HepG2 (cell line): ENCODE results near the gene DMRT3. TPM values are rescaled to one million over a fixed set of nuclear protein-coding genes. Genes with fewer than 3 reads are reported as not detected.

Experiments
- ATAC-seq: fragments of 200-7000 bp; cut with Tn5 transposase; 3 replicates; pipeline ENCODE4 v1.9.1; 2020; ENCODE audit warnings: mild to moderate bottlenecking, moderate library complexity
- BruUV-seq: library from RNA; stranded (reverse); fragments of 400-500 nt; replicated peaks from 2 replicates; lab custom pipeline; 2021; lab: Mats Ljungman, UMichigan
- CTCF ChIA-PET: fragments of 300-600 bp; formaldehyde crosslinking; extraction: SDS; loops from one replicate; lab custom pipeline; 2021; ENCODE audit warnings: low total read pairs, inconsistent platforms, low intra/inter-chr PET ratio; lab: Yijun Ruan, JAX
- POLR2A ChIA-PET: fragments of 350-600 bp; sonication (Branson Sonifier 250); formaldehyde crosslinking; loops from one replicate; lab custom pipeline; 2020; ENCODE audit warnings: antibody characterized with exemption, inconsistent platforms; lab: Yijun Ruan, JAX
- DNase-seq: peaks from one replicate; pipeline ENCODE4 v3.0.0-alpha.2; 2015; ENCODE audit warnings: low spot score
- FAIRE-seq: peaks from 3 replicates; lab custom pipeline; 2011; peaks lifted over from hg19 to GRCh38; lab: Jason Lieb, UNC
- H2AFZ ChIP-seq: one replicate; pipeline ENCODE4 v1.6.1; 2011; ENCODE audit warnings: low read length, inconsistent platforms
- H3K27ac ChIP-seq: fragments of 300-600 bp; 3 replicates; pipeline ENCODE4 v1.8.0; 2011; ENCODE audit warnings: mixed run types, mild to moderate bottlenecking, mixed read lengths, low read length, inconsistent platforms; ENCODE audit not compliant: insufficient read depth; ENCODE audit errors: extremely low read length
- H3K27me3 ChIP-seq, 2 experiments: fragments of 200-600 bp in 1 of 2; 2 replicates in 1 of 2; 3 replicates in 1 of 2; pipeline versions ENCODE4 v1.6.0 to v1.8.0; 2011; ENCODE audit warnings: low read length in 2 of 2, mild to moderate bottlenecking in 2 of 2, moderate library complexity in 2 of 2, inconsistent platforms in 1 of 2; ENCODE audit not compliant: insufficient read depth in 2 of 2, control insufficient read depth in 1 of 2
- H3K36me3 ChIP-seq, 2 experiments: fragments of 200-600 bp in 1 of 2; replicated peaks in 1 of 2; 2 replicates in 1 of 2; 3 replicates in 1 of 2; pipeline versions ENCODE4 v1.5.1 to v1.8.0; 2011; ENCODE audit warnings: low read length in 2 of 2, inconsistent platforms in 1 of 2; ENCODE audit not compliant: insufficient read depth in 2 of 2, control insufficient read depth in 1 of 2
- H3K4me1 ChIP-seq: 2 replicates; pipeline ENCODE4 v1.5.1; 2012; ENCODE audit warnings: low read length, inconsistent platforms; ENCODE audit not compliant: insufficient read depth
- H3K4me2 ChIP-seq: 2 replicates; pipeline ENCODE4 v1.6.0; 2011; ENCODE audit warnings: low read depth, low read length, inconsistent platforms
- H3K4me3 ChIP-seq, 3 experiments: fragments of 200-600 bp in 1 of 3; sonication (generic), shearing (Covaris generic) in 1 of 3; replicated peaks in 1 of 3; 2 replicates each; pipeline ENCODE4 v1.5.1; 2011 to 2016; ENCODE audit warnings: low read length in 3 of 3, inconsistent platforms in 2 of 3, low read depth in 2 of 3, mild to moderate bottlenecking in 2 of 3, control low read depth in 1 of 3, mixed read lengths in 1 of 3; ENCODE audit not compliant: insufficient read depth in 1 of 3
- H3K79me2 ChIP-seq: one replicate; pipeline ENCODE4 v1.6.1; 2011; ENCODE audit warnings: low read length, inconsistent platforms; ENCODE audit not compliant: insufficient read depth
- H3K9ac ChIP-seq: 2 replicates; pipeline ENCODE4 v1.6.0; 2011; ENCODE audit warnings: mild to moderate bottlenecking, low read depth, low read length, inconsistent platforms; ENCODE audit not compliant: insufficient read depth
- H3K9me3 ChIP-seq: 2 replicates; pipeline ENCODE4 v1.5.1; 2012; ENCODE audit warnings: mild to moderate bottlenecking, low read length
- H4K20me1 ChIP-seq: 2 replicates; pipeline ENCODE4 v1.6.0; 2011; ENCODE audit warnings: inconsistent platforms, mild to moderate bottlenecking, low read length, moderate library complexity; ENCODE audit not compliant: insufficient read depth
- DNMT3B ChIP-seq: conservative IDR thresholded peaks from 2 replicates; pipeline ENCODE4 v1.6.1; 2016; ENCODE audit warnings: missing biosample characterization, control low read depth
- FOXO4 ChIP-seq: sonication (generic); formaldehyde crosslinking; conservative IDR thresholded peaks from 2 replicates; pipeline ENCODE4 v1.8.1; 2023; ENCODE audit warnings: missing genetic modification reagents
- IRF9 ChIP-seq: sonication (generic); formaldehyde crosslinking; IDR thresholded peaks from 2 replicates; pipeline ENCODE4 v1.8.0; 2022; ENCODE audit warnings: missing genetic modification reagents, mild to moderate bottlenecking, borderline replicate concordance
- ZNF430 ChIP-seq: sonication (generic); formaldehyde crosslinking; IDR thresholded peaks from 2 replicates; pipeline ENCODE4 v1.9.0; 2021; ENCODE audit warnings: mild to moderate bottlenecking, missing genetic modification reagents
- ZNF746 ChIP-seq: sonication (generic); formaldehyde crosslinking; IDR thresholded peaks from 2 replicates; pipeline ENCODE4 v1.8.0; 2022; ENCODE audit warnings: mild to moderate bottlenecking, missing genetic modification reagents
- ZNF83 ChIP-seq: sonication (generic); formaldehyde crosslinking; IDR thresholded peaks from 2 replicates; pipeline ENCODE4 v1.4.0; 2020; ENCODE audit warnings: missing genetic modification reagents, mild to moderate bottlenecking, borderline replicate concordance
- ZNF839 ChIP-seq: sonication (generic); formaldehyde crosslinking; IDR thresholded peaks from 2 replicates; pipeline ENCODE4 v1.4.0; 2020; ENCODE audit warnings: missing genetic modification reagents, mild to moderate bottlenecking, borderline replicate concordance
- WGBS: methylation state at CpG from one replicate; pipeline ENCODE4 v1.1.6; 2017; ENCODE audit warnings: low lambda C conversion rate; 5-methylcytosine and 5-hydroxymethylcytosine counted together
- in situ Hi-C: cut with HindIII; loops from 2 replicates; pipeline ENCODE4 v1.10.0; 2017; ENCODE audit warnings: low pct_unique_long_range_greater_than_20kb; ENCODE audit not compliant: extremely low pct_ligation_motif_present
- intact Hi-C: fragments of 100-400 bp; cut with micrococcal nuclease; formaldehyde crosslinking; loops from one replicate; pipeline ENCODE4 v1.10.0; 2022; ENCODE audit not compliant: unreplicated experiment
- polyA plus RNA-seq, 8 experiments: library from polyadenylated mRNA; depleted of rRNA in 3 of 8; stranded (reverse) in 7 of 8; unstranded in 1 of 8; fragments of >200 nt; fragmentation: Illumina TruSeq in 4 of 8; extraction: Trizol in 4 of 8; gene quantifications; 2 replicates each; pipeline versions ENCODE4 v1.2.1 to v1.2.3, GENCODE V29; 2011 to 2016; ENCODE audit warnings: low read depth in 4 of 8, missing spikeins in 1 of 8, mixed read lengths in 1 of 8; ENCODE audit not compliant: insufficient read depth in 1 of 8
- total RNA-seq, 5 experiments: library from RNA; depleted of rRNA; stranded (reverse); fragments of >200 nt; fragmentation: Illumina TruSeq; extraction: Trizol; gene quantifications; 2 replicates each; pipeline ENCODE4 v1.2.3, GENCODE V29; 2016; ENCODE audit warnings: low read depth in 1 of 5

DMRT3 gene
- total and polyA plus RNA-seq, 2 of the 13 experiments (the other 11 are each of a cell fraction or from before 2014, with no cell fraction given): not detected

GRCh38 chr9:967903-968641 lies 8.4 kb upstream of the DMRT3 start:
- in situ Hi-C loops (no loop called here), intact Hi-C loops (no loop called here)
- no peaks in the 10 kb centered on the region for H4K20me1 ChIP-seq
- 5% methylated on average over 14 of the region's 15 CpGs for WGBS
- H3K27me3 ChIP-seq: peaks cover 3 to 48% of the 10 kb centered on the region in 2 experiments; a peak in 4 of 5 replicates
- ChIA-PET POLR2A (no interaction called here), CTCF (no interaction called here)
- no peak overlapping the region for H3K9ac ChIP-seq
- no peaks in the 10 kb centered on the region for H3K79me2 ChIP-seq
- FAIRE-seq (no peak), ATAC-seq (no peak), DNase-seq (no peak)
- H3K4me1 ChIP-seq: no peaks in the 10 kb centered on the region
- no peak overlapping the region for H3K4me3 ChIP-seq
- BruUV-seq: no TSS peak
- H3K36me3 ChIP-seq: no peaks in the 10 kb centered on the region
- no peak overlapping the region for H3K4me2 ChIP-seq
- H3K9me3 ChIP-seq: no peaks in the 10 kb centered on the region
- TF ChIP-seq IRF9 (CRISPR knock-in tag) (no peak), ZNF83 (CRISPR knock-in tag) (no peak), ZNF839 (CRISPR knock-in tag) (no peak), ZNF430 (no peak)
- H3K27ac ChIP-seq: no peak overlapping the region
- no peak overlapping the region for H2AFZ ChIP-seq

GRCh38 chr9:969310-970150 lies 6.9 kb upstream of the DMRT3 start:
- FAIRE-seq (no peak), DNase-seq (no peak), ATAC-seq (no peak)
- Histone ChIP-seq H4K20me1 (no peaks in the 10 kb centered on the region), H3K4me3 (no peak overlapping the region), H2AFZ (no peak overlapping the region), H3K79me2 (no peaks in the 10 kb centered on the region), H3K4me1 (no peaks in the 10 kb centered on the region), H3K27me3 (peaks cover 3 to 60% of the 10 kb centered on the region in 2 experiments; a peak in 4 of 5 replicates), H3K27ac (no peak overlapping the region), H3K4me2 (no peak overlapping the region), H3K36me3 (no peaks in the 10 kb centered on the region), H3K9ac (no peak overlapping the region), H3K9me3 (no peaks in the 10 kb centered on the region)
- TF ChIP-seq DNMT3B: no peak
- no peak for TF ChIP-seq ZNF746 (CRISPR knock-in tag)
- no peak for TF ChIP-seq FOXO4 (CRISPR knock-in tag)
- no TSS peak for BruUV-seq
- intact Hi-C loops (no loop called here), in situ Hi-C loops (no loop called here)
- 71% methylated on average over 35 of the region's 49 CpGs for WGBS
- CTCF ChIA-PET: no interaction called here
- POLR2A ChIA-PET: no interaction called here
